CD4-positive, alpha-beta T cell treated with Interleukin-4 for 1 hour (primary cell): Measurements from ENCODE around the gene ARL6IP5.
A peak's percentile ranks its signal among the peaks of the same experiment; 100 is the strongest.

Source experiments
- DNase-seq, 2 donors: peaks; one replicate each; pipeline ENCODE4 v3.0.0-alpha.2; 2020 to 2022

ARL6IP5 gene

DNA sequence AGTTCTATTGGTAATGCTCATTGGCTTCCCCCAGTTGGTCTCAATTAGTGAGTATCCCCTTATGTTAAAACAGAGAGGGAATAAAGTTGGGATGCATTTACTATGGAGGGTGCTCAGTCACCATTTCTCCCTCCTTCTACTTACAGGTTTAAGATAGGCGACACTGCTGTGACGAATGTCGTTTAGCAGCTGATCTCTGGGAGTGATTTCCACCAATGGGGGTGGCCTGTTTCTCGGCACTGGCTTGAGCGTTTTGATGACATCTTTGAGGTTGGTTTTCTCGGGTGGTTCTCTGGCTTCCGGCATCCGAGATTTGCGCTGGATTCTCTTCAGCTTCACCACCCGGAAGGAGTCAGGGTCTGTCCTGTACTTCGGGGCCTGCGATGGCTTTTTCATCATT is 33.8 kb downstream of the ARL6IP5 start:
- no peak for DNase-seq

DNA sequence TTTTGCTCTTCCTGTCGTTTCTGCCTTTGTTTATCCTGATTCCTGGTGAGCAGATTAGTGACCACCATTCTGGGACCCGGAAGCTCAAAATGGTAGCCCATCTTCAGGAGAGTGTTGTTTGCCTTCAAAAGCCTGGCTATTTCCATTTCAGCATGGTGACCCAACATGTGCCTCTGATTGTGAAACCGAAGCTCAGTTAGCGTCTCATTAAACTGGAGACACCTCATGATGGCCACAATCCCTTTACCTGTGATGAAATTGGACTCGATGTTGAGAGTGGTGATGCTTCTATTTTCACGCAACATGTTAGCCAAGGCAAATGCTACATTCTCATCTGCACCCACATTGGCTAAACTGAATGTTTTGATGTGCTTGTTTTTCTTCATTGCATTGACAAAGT is 34.4 kb downstream of the ARL6IP5 start:
- DNase-seq, result no peak

DNA sequence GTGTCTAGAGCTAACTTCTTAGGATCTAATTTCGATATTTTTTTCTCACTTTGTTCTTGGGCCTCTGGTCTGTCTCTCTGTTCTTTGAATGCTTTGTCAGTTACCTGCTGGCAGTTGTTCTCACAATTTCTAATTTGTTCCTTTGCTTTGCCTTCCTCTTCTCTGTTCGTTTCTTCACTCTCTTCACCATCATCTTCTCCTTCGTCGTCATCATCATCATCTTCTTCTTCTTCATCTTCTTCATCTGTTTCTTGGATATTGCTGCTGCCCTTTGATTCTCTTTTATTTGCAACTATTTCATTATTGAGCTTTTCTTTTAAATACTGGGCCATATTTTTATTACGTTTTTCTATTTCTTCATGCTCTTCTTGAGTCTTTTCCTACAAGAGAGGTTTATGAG is 34.9 kb downstream of the ARL6IP5 start:
- no peak for DNase-seq

DNA sequence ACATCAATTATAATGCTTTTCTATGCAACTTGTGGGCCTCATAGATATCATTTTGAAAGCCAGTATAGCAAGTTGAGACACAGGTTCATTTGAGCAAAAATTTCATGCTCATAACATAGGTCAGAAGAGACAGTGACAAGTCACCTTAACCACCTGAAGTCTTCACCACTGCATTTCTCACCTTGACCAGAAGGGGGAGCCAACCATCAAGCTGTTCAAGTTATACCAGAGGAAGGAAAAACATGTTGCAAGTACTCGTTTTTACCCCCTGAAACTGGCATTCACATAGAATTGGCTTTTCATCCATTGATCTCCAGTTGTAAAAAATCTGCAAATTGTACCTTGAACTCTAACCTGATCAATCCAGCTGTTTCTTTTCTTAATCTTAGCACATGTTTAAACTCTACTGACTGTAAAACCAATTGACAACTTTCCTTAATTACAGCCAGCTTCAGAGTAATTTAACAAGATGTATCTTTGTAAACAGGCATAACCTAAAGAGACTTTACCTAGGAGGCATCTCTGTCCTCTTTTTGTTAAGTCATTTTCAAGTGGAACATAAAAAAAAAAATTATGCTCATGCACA is 36.2 kb downstream of the ARL6IP5 start:
- peak; percentile 84 to 87 for DNase-seq

DNA sequence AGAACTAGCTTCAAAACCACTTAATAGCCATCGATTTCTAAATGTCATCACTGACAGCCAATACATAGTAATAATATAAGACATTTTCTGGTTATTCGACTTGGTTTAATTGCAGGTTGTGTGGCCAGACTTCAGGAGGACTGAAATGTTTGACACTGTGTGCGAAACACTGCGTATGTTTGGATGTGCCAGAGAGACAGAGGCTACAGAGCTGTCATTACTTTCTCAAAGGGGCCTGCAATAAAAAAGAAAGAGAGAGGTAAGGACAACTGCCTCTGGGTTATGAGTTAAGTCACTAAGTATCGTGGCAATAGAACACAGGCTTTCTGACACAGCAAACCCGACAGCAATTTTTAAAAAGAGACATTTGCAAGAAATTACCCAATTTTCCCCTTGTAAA is 36.8 kb downstream of the ARL6IP5 start:
- DNase-seq, result no peak

DNA sequence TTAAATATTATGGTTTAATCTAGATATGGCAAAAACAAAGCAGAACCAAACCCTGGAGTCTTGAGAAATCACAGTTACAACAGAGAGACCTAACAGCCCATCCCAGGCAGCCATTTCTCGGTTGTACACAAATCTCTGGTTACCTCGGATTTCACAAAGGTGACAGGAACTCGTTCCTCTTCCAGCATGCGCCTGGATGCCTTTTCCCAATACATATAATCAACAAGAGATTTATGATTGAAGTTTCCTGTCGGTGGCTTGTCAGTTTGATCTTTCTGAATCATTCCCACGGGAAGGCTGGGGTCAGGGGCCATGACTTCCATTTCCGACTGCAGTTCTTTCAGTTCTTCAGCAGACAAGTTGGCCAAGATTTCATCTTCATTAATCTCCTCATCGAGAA is 37.2 kb downstream of the ARL6IP5 start:
- no peak for DNase-seq

DNA sequence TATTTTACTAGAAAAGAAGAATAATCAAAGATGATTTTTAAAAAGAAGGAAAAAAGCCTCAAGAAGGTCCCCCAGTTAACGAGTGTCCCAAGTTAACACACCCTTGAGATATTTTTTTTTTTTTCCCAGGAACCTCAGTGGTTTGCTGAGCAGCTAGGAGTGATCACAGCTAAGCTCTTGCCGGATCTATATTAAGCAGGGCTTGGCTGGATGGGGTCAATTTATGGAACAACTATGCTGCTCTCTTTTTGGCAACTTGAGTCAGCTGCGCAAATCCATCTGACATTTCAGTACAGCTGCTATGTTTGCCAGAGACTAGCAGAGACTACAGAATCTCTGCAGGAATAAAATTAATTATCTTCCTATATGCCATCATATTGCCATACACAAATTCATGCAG is 37.7 kb downstream of the ARL6IP5 start, which contains the start of gene LMOD3:
Gene LMOD3 (minus strand): TSS at position 193 of the 400 bp plus-strand sequence. CDS start 209 bp downstream, outside the sequence.
- DNase-seq, result no peak

DNA sequence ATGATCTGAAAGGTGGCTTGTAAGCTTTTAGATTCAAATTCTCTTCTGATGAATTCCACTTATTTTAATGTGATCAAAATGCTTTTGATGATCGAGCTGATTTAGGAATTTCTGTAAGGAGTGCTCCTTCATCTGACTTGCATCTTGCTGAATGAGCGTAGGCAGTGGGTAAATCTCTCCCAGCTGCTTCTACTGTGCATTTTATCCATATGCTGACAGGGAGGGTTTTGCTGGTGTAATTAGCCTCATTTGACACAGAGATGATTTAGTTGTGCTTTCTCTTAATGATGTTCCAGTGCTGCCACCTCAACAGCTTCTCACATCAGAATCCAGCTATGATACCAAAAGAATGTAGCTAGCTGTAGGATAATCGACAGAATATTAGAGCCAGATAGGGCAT is 41.5 kb downstream of the ARL6IP5 start:
- DNase-seq, result no peak

DNA sequence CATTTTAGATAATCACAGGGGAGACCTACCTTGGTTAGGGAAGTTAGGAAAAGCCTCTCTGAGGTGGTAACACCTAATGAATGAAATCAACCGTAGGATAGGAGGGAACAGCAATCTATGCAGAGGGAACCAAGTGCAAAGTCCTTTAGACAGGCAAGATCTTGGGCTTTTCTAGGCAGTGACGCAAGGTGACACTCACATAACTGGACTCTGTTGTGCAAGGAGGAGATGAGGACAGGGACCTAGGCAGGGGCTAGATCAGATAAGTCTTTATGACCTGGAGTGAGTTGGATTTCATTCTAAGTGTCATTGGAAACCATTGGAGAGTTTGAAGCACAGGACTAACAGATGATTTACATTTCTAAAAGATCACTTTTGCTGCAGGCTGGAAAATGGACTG is 42.3 kb downstream of the ARL6IP5 start:
- no peak for DNase-seq

DNA sequence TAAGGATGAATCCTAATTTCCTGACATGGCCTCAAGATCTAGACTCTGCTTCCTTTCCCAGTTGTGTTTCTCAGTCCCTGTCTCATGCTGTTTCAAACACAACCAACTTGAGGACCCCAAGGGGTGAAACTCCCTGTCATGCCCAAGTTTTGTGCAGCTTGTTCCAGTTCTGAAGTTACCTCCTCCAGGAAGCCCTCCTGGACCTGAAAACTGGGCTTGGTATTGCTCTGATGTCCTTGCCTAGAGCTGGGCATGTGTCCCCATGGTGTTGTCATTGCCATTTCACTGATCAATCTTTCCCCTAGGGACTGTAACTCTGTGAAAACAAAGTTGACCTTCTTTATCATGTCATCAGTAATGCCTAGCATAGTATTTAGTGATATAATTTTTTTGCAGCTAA is 43.8 kb downstream of the ARL6IP5 start:
- DNase-seq, result no peak

DNA sequence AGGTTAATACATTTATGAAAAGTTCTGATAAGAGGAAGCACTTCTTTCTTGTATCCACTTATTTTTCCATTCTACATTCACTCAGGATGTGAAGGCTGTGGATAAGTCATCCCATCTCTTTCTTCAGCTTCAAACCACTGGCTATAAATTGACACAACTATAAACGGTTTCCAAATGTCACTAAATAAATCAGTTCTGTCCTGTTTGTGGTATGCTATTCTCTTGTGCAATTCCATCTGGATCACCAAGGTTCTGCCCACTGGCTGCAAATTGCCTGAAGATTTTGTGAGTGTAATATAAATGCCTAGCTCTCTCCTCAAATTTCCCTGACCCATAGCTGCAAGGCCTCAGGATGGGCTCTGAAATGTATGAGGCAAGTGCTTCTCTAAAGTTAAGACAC is 44.8 kb downstream of the ARL6IP5 start:
- no peak for DNase-seq

DNA sequence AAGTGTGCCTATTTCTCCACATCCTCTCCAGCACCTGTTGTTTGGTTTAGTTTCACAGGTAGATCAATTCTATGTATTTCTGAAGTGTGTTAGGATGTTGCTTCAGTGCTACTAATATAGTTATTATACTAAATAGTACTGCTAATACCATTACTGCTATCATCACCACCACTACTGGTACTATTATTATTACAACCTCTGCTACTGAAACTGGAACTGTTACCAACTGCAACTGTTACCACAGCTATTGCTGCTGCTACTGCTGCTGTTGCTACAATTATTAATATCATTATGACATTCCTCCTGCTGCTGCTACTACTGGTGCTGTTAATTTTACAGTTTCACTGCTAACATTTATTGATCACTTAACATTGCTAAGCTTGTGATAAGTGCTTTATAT is 46.0 kb downstream of the ARL6IP5 start:
- no peak for DNase-seq

DNA sequence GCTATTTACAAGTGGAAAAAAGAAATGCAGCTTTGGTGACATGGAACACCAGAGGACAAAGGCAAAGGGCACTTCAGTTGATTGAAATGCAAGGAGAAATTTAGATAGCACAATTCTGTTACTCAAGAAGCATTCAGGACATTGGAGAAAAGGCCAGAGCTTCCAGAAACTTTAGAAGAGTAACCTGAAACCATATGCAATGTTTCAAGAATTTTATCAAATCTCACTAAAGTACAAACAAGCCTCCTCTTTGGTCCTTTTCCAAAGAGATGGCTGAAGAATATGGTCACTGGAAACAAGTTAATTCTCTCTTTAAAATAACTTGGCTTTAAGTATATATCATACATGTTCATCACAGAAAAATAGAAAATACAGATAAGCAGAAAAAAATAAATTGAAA is 52.3 kb downstream of the ARL6IP5 start:
- DNase-seq, result no peak

DNA sequence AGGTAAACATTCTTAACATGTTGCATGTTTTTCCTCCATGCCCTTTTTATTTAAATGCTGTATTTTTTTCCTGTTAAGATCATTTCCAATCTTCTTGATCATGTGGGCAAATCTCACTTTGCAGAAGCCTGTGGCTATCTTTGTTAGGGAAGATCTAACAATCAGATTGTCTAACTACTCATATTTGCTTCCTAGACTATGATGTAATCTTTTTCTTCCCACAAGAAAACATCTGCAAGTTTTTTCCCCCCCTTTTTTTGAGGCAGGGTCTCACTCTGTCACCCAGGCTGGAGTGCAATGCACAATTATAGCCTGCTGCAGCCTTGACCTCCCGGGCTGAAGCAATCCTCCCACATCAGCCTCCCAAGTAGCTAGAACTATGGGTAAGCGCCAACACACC is 52.7 kb downstream of the ARL6IP5 start:
- no peak for DNase-seq

DNA sequence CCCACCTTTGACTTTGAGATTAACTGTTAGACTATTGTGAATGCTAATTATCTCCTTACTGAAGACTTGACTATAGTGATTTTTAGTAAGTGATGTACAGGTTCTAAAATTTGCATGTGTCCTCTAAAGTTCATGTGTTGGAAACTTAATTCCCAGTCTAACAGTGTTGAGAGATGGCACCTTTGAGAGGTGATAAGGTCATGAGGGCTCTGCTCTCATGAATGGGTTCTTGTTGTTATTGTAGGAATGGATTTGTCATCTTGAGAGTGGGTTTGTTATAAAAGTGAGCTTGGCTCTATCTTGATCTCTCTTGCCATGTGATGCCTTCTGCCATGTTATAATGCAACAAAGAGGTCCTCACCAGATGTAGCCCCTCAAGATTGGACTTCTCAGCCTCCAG is 56.6 kb downstream of the ARL6IP5 start:
- no peak for DNase-seq

DNA sequence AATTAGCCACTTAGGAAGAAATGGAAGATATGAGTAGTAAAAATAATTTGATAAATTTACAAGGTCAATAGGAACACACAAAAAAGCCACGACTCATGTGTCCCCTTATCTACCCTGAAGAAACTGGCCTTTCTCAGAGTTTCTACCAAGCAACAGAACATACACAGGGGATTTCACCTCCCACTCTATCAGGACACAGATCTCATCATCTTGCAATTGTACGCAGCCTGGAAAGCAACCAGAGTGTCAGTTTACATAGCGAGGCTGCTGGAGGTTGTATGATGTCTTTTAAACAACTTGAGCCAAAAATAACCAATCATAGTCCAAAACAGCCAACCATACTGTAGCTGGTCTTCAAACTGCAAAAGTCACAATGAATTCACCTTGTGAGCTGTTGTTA is 57.4 kb downstream of the ARL6IP5 start:
- DNase-seq, result no peak

DNA sequence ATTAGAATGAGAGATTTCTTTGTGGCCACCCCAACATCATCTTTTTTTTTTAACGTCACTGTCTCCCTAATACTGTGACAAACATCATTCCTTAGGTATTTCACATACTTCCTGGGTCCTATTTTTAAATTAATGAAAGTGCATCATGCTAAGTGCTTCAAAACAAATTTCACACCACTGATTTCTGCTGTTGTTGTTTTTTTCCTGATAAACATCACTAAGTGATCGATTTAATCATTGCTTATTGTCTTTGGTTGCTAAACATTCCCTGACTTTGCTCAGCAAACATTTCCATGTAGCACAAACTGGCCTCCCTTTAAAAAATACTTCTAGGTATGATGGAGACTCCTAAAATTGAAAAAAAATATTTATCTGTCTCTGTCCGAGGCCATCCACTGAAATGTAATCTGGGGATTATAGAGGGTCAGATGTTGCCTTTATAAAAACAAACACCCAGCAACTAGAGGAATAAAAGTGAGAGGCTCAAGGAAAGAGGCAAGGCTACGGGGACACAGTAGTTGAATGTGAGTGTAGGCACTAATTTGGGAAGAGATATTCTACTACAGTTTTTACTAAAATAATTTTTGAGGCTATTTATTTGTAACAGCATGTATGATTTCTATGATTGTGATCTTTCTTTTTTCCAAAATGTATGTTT is 58.2 kb downstream of the ARL6IP5 start:
- no peak for DNase-seq

DNA sequence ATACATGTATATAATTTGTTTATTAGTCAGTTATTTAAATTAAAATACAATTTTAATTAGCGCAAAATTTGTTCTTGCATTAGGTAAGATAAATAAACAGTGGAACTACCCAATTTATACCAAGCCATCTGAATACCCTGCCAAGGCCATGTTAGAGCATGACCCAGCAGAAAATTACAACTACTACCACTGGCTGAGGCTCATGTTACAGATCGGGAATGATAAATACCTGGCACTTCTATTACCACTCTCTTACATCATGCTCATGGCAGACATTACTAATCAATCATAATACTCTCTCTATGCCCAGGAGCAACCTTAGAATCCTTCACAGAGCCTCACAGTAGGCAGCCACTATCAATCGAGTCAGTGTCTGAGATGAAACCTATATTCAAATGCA is 58.9 kb downstream of the ARL6IP5 start:
- DNase-seq, result no peak

DNA sequence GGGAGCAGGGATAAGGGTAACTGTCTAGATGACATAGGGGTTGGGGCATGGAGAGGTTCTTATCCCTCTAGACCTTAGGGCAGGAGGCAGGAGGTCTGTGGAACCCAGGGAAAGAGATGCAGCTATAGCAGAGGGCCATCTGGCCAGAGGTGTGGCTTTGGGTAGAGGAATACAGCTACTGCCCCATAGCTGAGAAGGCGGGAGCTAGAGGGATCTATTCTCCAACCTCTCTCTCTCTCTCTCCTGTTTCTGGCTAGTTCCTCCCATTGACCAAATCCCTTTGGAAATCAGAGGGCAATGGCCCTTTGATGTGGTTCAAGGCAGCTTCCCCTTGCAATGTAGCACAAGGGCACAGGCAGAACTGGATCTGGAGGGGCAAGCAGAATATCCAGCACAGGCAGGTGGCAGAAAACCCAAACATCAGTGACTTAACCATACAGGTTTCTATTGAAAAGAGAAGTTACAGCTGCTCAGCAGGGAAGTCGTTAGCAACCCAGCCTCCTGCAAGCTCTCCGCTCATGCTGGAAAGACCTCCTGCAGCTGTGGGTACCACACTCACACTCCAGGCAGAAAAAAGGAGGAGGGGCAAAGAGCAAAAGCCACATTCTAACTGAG is 60.0 kb downstream of the ARL6IP5 start:
- no peak for DNase-seq

DNA sequence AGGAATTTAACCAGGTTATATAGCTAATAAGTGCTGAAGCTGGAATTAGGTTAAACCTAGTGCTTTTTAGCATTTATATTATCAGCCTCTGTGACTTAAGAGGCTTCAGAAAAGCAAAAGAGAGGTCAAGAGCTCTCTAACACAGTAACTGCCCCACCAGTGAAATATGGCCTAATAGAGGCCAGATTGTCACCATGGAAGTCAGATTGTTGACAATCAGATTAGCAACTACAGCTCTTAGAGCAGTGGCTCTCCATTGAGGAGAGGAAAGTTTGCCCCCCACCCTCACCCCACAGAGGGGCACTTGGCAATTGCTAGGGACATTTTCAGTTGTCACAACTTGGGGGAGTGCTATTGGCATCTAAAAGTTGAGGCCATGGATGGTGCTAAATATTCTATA is 61.0 kb downstream of the ARL6IP5 start:
- no peak for DNase-seq

DNA sequence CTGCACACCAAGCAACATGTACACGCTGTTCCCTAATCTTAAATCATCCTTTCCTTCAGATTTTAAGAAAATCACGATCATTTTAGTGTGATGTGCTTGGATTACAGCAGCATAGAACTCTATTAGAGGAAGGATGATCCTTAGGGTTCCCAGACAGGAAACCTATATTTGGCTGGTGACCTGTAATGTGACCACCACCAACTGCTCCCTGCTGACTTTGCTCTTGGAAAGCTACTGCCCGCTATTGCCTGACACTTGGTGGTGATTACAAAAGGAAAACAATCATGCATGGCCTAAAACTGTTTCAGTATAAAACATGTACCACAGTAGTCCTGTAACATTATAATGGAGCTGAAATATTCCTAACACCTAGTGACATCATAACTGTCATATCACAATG is 64.8 kb downstream of the ARL6IP5 start:
- no peak for DNase-seq
